HepG2 (cell line): ENCODE measurements around the gene LMAN2. TPM values are rescaled to one million over a fixed set of nuclear protein-coding genes. Genes with fewer than 3 reads are reported as not detected.
A peak's percentile ranks its signal among the peaks of the same experiment; 100 is the strongest.

Source experiments
- LCORL ChIP-seq, 2 experiments: fragments of 450-650 bp in 1 of 2; sonication (generic) in 1 of 2; formaldehyde crosslinking in 1 of 2; IDR thresholded peaks; 2 replicates each; pipeline versions ENCODE4 v1.5.0 to v1.6.1; 2017 to 2020; ENCODE audit warnings: antibody characterized with exemption in 1 of 2, missing genetic modification reagents in 1 of 2
- MXD1 ChIP-seq: sonication (generic); formaldehyde crosslinking; IDR thresholded peaks from 2 replicates; pipeline ENCODE4 v1.4.0; 2020; ENCODE audit warnings: mild to moderate bottlenecking, missing genetic modification reagents
- NR2C2 ChIP-seq: sonication (generic); formaldehyde crosslinking; IDR thresholded peaks from 2 replicates; pipeline ENCODE4 v1.4.0; 2020; ENCODE audit warnings: missing genetic modification reagents, mild to moderate bottlenecking, moderate library complexity, borderline replicate concordance
- PATZ1 ChIP-seq: sonication (generic); formaldehyde crosslinking; IDR thresholded peaks from 2 replicates; pipeline ENCODE4 v1.4.0; 2020; ENCODE audit warnings: missing genetic modification reagents
- PRPF4 ChIP-seq: fragments of 200-400 bp; formaldehyde crosslinking; IDR thresholded peaks from 2 replicates; pipeline ENCODE4 v1.6.1; 2016; ENCODE audit warnings: low read length, low read depth; ENCODE audit not compliant: poor library complexity, severe bottlenecking
- TFAP4 ChIP-seq: sonication (generic); IDR thresholded peaks from 2 replicates; pipeline ENCODE4 v1.6.1; 2016; ENCODE audit warnings: low read depth, borderline replicate concordance
- ZBTB40 ChIP-seq, 2 experiments: fragments of 450-650 bp in 1 of 2; sonication (generic) in 1 of 2; formaldehyde crosslinking in 1 of 2; IDR thresholded peaks; 2 replicates each; pipeline versions ENCODE4 v1.6.1 to v1.8.0; 2016 to 2022; ENCODE audit warnings: antibody characterized with exemption in 1 of 2, mild to moderate bottlenecking in 1 of 2, missing genetic modification reagents in 1 of 2
- ZKSCAN8 ChIP-seq: IDR thresholded peaks from 2 replicates; pipeline ENCODE4 v1.6.1; 2016; ENCODE audit warnings: borderline replicate concordance, missing genetic modification reagents, missing compliant biosample characterization
- ZMAT3 ChIP-seq: sonication (generic); formaldehyde crosslinking; conservative IDR thresholded peaks from 2 replicates; pipeline ENCODE4 v1.7.0; 2021; ENCODE audit warnings: missing genetic modification reagents
- ZNF275 ChIP-seq: sonication (generic); formaldehyde crosslinking; IDR thresholded peaks from 2 replicates; pipeline ENCODE4 v1.8.0; 2022; ENCODE audit warnings: missing genetic modification reagents, mild to moderate bottlenecking, inconsistent platforms, borderline replicate concordance
- ZNF607 ChIP-seq: sonication (generic); formaldehyde crosslinking; IDR thresholded peaks from 2 replicates; pipeline ENCODE4 v1.5.1; 2020; ENCODE audit warnings: missing genetic modification reagents, mild to moderate bottlenecking, borderline replicate concordance
- polyA plus RNA-seq, 8 experiments: library from polyadenylated mRNA; depleted of rRNA in 3 of 8; stranded (reverse) in 7 of 8; unstranded in 1 of 8; fragments of >200 nt; fragmentation: Illumina TruSeq in 4 of 8; extraction: Trizol in 4 of 8; gene quantifications; 2 replicates each; pipeline versions ENCODE4 v1.2.1 to v1.2.3, GENCODE V29; 2011 to 2016; ENCODE audit warnings: low read depth in 4 of 8, missing spikeins in 1 of 8, mixed read lengths in 1 of 8; ENCODE audit not compliant: insufficient read depth in 1 of 8
- total RNA-seq, 5 experiments: library from RNA; depleted of rRNA; stranded (reverse); fragments of >200 nt; fragmentation: Illumina TruSeq; extraction: Trizol; gene quantifications; 2 replicates each; pipeline ENCODE4 v1.2.3, GENCODE V29; 2016; ENCODE audit warnings: low read depth in 1 of 5

The LMAN2 gene
- total and polyA plus RNA-seq, 2 of the 13 experiments (the other 11 are each of a cell fraction or from before 2014, with no cell fraction given): 191 to 197 TPM

- TF ChIP-seq ZBTB40 (IDR thresholded peaks at IDR 0.05): peak; percentile 92
- TF ChIP-seq ZBTB40 (CRISPR knock-in tag; IDR thresholded peaks at IDR 0.05): peak; percentile 65; the same call in 1 of the 2 replicates
- TF ChIP-seq PATZ1: peak; percentile 33; the same call in 1 of the 2 replicates
- 0 out of 2 replicates have a peak, but pooled peaks have one; percentile 69 for TF ChIP-seq ZMAT3 (CRISPR knock-in tag)
- TF ChIP-seq MXD1 (CRISPR knock-in tag): no peak
- peak; percentile 87 for TF ChIP-seq PRPF4
- peak; percentile 56; the same call in 1 of the 2 replicates for TF ChIP-seq ZNF275 (CRISPR knock-in tag)
- TF ChIP-seq ZNF607 (CRISPR knock-in tag): peak; percentile 61; the same call in 1 of the 2 replicates
- TF ChIP-seq ZKSCAN8 (CRISPR knock-in tag): peak; percentile 25; the same call in 1 of the 2 replicates
- TF ChIP-seq LCORL (IDR thresholded peaks at IDR 0.05): no peak
- peak; percentile 53; the same call in 1 of the 2 replicates for TF ChIP-seq LCORL (CRISPR knock-in tag; IDR thresholded peaks at IDR 0.05)
- TF ChIP-seq TFAP4: peak; percentile 5; the same call in 1 of the 2 replicates
- peak; percentile 84 for TF ChIP-seq NR2C2 (CRISPR knock-in tag)
Measured at GRCh38 chr5:177351392-177352329, at the start of gene LMAN2 (continued).
